Fibroblast of lung (primary cell): Measurements from ENCODE around the gene ADRA2C. TPM values are rescaled to one million over a fixed set of nuclear protein-coding genes. Genes with fewer than 3 reads are reported as not detected.

Experiments
- DNase-seq, 2 donors: peaks; one replicate each; pipeline versions ENCODE4 v3.0.0 to v3.0.0-alpha.2; 2010; ENCODE audit warnings: low read depth in 2 of 2
- H2AFZ ChIP-seq: 2 replicates; pipeline ENCODE4 v1.5.1; 2012; ENCODE audit warnings: low read length, control low read depth, inconsistent platforms
- H3K27ac ChIP-seq: 2 replicates; pipeline ENCODE4 v1.5.1; 2011; ENCODE audit warnings: low read length, control low read depth; ENCODE audit not compliant: insufficient read depth
- H3K27me3 ChIP-seq: 2 replicates; pipeline ENCODE4 v1.5.1; 2011; ENCODE audit warnings: mild to moderate bottlenecking, low read length; ENCODE audit not compliant: control insufficient read depth, insufficient read depth
- H3K36me3 ChIP-seq: 2 replicates; pipeline ENCODE4 v1.5.1; 2011; ENCODE audit warnings: low read length; ENCODE audit not compliant: control insufficient read depth, insufficient read depth
- H3K4me1 ChIP-seq: 2 replicates; pipeline ENCODE4 v1.5.1; 2011; ENCODE audit warnings: low read length; ENCODE audit not compliant: control insufficient read depth, insufficient read depth; ENCODE audit errors: extremely low read depth
- H3K4me2 ChIP-seq: 2 replicates; pipeline ENCODE4 v1.5.1; 2011; ENCODE audit warnings: low read length, control low read depth; ENCODE audit not compliant: insufficient read depth; ENCODE audit errors: extremely low read depth
- H3K4me3 ChIP-seq, 4 experiments: fragments of 200-600 bp in 1 of 4; sonication (generic) in 1 of 4; replicated peaks in 1 of 4; 2 replicates each; pipeline ENCODE4 v1.5.1; 2011 to 2016; ENCODE audit warnings: low read length in 4 of 4, low read depth in 3 of 4, mild to moderate bottlenecking in 3 of 4, control low read depth in 2 of 4, inconsistent platforms in 1 of 4, mixed read lengths in 1 of 4; ENCODE audit not compliant: insufficient read depth in 1 of 4; ENCODE audit errors: control extremely low read depth in 1 of 4
- H3K79me2 ChIP-seq: 2 replicates; pipeline ENCODE4 v1.5.1; 2012; ENCODE audit warnings: mild to moderate bottlenecking, low read length, inconsistent platforms; ENCODE audit not compliant: control insufficient read depth, insufficient read depth
- H3K9ac ChIP-seq: 2 replicates; pipeline ENCODE4 v1.5.1; 2011; ENCODE audit warnings: mild to moderate bottlenecking, low read length, control low read depth; ENCODE audit not compliant: insufficient read depth
- H3K9me3 ChIP-seq: 2 replicates; pipeline ENCODE4 v1.5.1; 2012; ENCODE audit warnings: low read depth, low read length; ENCODE audit not compliant: control insufficient read depth, insufficient read depth
- H4K20me1 ChIP-seq: 2 replicates; pipeline ENCODE4 v1.5.1; 2011; ENCODE audit warnings: low read length; ENCODE audit not compliant: control insufficient read depth, insufficient read depth; ENCODE audit errors: extremely low read depth
- CTCF ChIP-seq, 2 donors: IDR thresholded peaks in 1 of 2; conservative IDR thresholded peaks in 1 of 2; 1 replicate in 1 of 2; 2 replicates in 1 of 2; pipeline ENCODE4 v1.5.1; 2011 to 2012; ENCODE audit warnings: low read length in 2 of 2, control low read depth in 1 of 2, inconsistent platforms in 1 of 2, low read depth in 1 of 2, mild to moderate bottlenecking in 1 of 2
- EZH2 ChIP-seq: IDR thresholded peaks from 2 replicates; pipeline ENCODE4 v1.5.1; 2012; ENCODE audit warnings: low read length, control low read depth, mild to moderate bottlenecking; ENCODE audit errors: missing control alignments
- polyA plus RNA-seq, 2 donors: library from polyadenylated mRNA; depleted of rRNA in 1 of 2; stranded (reverse) in 1 of 2; unstranded in 1 of 2; fragments of >200 nt; gene quantifications; 2 replicates each; pipeline ENCODE4 v1.2.1, GENCODE V29; 2011 to 2012; ENCODE audit warnings: missing spikeins in 1 of 2
- total RNA-seq: library from RNA; depleted of rRNA; stranded (reverse); fragments of >200 nt; gene quantifications from 2 replicates; pipeline ENCODE4 v1.2.1, GENCODE V29; 2014

Gene ADRA2C
- total and polyA plus RNA-seq, 2 donors (not counting 1 experiment from before 2014, with no cell fraction given), result 0.30 to 0.33 TPM

- H3K4me3 ChIP-seq, result no peak overlapping the region
- H3K79me2 ChIP-seq, result no peaks in the 10 kb centered on the region
- no peaks in the 10 kb centered on the region for H3K9me3 ChIP-seq
- H3K4me2 ChIP-seq, result no peak overlapping the region
- no peak overlapping the region for H2AFZ ChIP-seq
- no peaks in the 10 kb centered on the region for H4K20me1 ChIP-seq
- TF ChIP-seq CTCF (conservative IDR thresholded peaks at IDR 0.05 in 1 of 2, IDR thresholded peaks at IDR 0.05 in 1 of 2; ENCODE audit: low read depth in 1 of 2, low read length in 2 of 2) (no peak), EZH2 (no peak)
- no peak overlapping the region for H3K9ac ChIP-seq
- no peaks in the 10 kb centered on the region for H3K36me3 ChIP-seq
- DNase-seq, result no peak
- H3K27me3 ChIP-seq, result no peaks in the 10 kb centered on the region
- H3K4me1 ChIP-seq, result no peaks in the 10 kb centered on the region
- no peak overlapping the region for H3K27ac ChIP-seq
Measured at GRCh38 chr4:3736806-3737205, 29.4 kb upstream of the ADRA2C start.

- TF ChIP-seq CTCF (conservative IDR thresholded peaks at IDR 0.05 in 1 of 2, IDR thresholded peaks at IDR 0.05 in 1 of 2; ENCODE audit: low read depth in 1 of 2, low read length in 2 of 2), result no peak
- TF ChIP-seq EZH2, result no peak
- Histone ChIP-seq H3K36me3 (no peaks in the 10 kb centered on the region), H3K9ac (no peak overlapping the region), H4K20me1 (no peaks in the 10 kb centered on the region), H3K4me2 (no peak overlapping the region), H3K27ac (no peak overlapping the region), H3K27me3 (no peaks in the 10 kb centered on the region), H3K4me3 (no peak overlapping the region), H2AFZ (no peak overlapping the region), H3K9me3 (no peaks in the 10 kb centered on the region), H3K4me1 (no peaks in the 10 kb centered on the region), H3K79me2 (no peaks in the 10 kb centered on the region)
- DNase-seq, result no peak
Measured at GRCh38 chr4:3739577-3739976, 26.6 kb upstream of the ADRA2C start.

- no peak for DNase-seq
- no peaks in the 10 kb centered on the region for H3K27me3 ChIP-seq
- H3K36me3 ChIP-seq, result no peaks in the 10 kb centered on the region
- no peak overlapping the region for H3K4me2 ChIP-seq
- H3K27ac ChIP-seq, result no peak overlapping the region
- H3K9ac ChIP-seq, result no peak overlapping the region
- no peaks in the 10 kb centered on the region for H3K9me3 ChIP-seq
- H2AFZ ChIP-seq, result no peak overlapping the region
- TF ChIP-seq CTCF (conservative IDR thresholded peaks at IDR 0.05 in 1 of 2, IDR thresholded peaks at IDR 0.05 in 1 of 2; ENCODE audit: low read depth in 1 of 2, low read length in 2 of 2) (no peak), EZH2 (no peak)
- H3K4me3 ChIP-seq, result no peak overlapping the region
- H3K4me1 ChIP-seq, result no peaks in the 10 kb centered on the region
- H3K79me2 ChIP-seq, result no peaks in the 10 kb centered on the region
- no peaks in the 10 kb centered on the region for H4K20me1 ChIP-seq
Measured at GRCh38 chr4:3740256-3740655, 25.9 kb upstream of the ADRA2C start.
